Caco-2 (cell line): ENCODE data around the gene TMCC1. TPM values are rescaled to one million over a fixed set of nuclear protein-coding genes. Genes with fewer than 3 reads are reported as not detected.

ENCODE experiments used
- BruUV-seq: library from RNA; stranded (reverse); fragments of 400-500 nt; replicated peaks from 2 replicates; lab custom pipeline; 2021; lab: Mats Ljungman, UMichigan
- CTCF ChIA-PET: fragments of 300-600 bp; sonication (Branson Sonifier 250); formaldehyde crosslinking; loops from one replicate; lab custom pipeline; 2022; ENCODE audit warnings: antibody characterized with exemption; lab: Charles Lee
- POLR2A ChIA-PET: fragments of 300-600 bp; sonication (Branson Sonifier 250); formaldehyde crosslinking; loops from one replicate; lab custom pipeline; 2022; ENCODE audit warnings: antibody characterized with exemption; lab: Charles Lee
- DNase-seq, 2 experiments: peaks; one replicate each; pipeline versions ENCODE4 v3.0.0 to v3.0.0-alpha.2; 2020 to 2022
- H3K27me3 ChIP-seq: replicated peaks from 2 replicates; pipeline ENCODE4 v1.6.0; 2011; ENCODE audit warnings: low read length; ENCODE audit not compliant: control insufficient read depth, insufficient read depth
- H3K36me3 ChIP-seq: 2 replicates; pipeline ENCODE4 v1.5.1; 2011; ENCODE audit warnings: low read length; ENCODE audit not compliant: control insufficient read depth, insufficient read depth
- H3K4me1 ChIP-seq: fragments of 250-450 bp; sonication (Bioruptor Pico); 2 replicates; pipeline ENCODE4 v1.5.1; 2020; ENCODE audit warnings: mild to moderate bottlenecking
- H3K4me3 ChIP-seq: 2 replicates; pipeline ENCODE4 v1.5.1; 2011; ENCODE audit warnings: low read depth, mild to moderate bottlenecking, control low read depth, low read length
- H3K9me3 ChIP-seq: fragments of 250-450 bp; sonication (Bioruptor Pico); 2 replicates; pipeline ENCODE4 v1.5.1; 2020; ENCODE audit warnings: mild to moderate bottlenecking, moderate library complexity
- H3K27ac Mint-ChIP-seq: one replicate; pipeline ENCODE4 v1.8.0; 2022; ENCODE audit warnings: mixed read lengths; ENCODE audit not compliant: unreplicated experiment
- H3K27me3 Mint-ChIP-seq: one replicate; pipeline ENCODE4 v1.8.0; 2022; ENCODE audit warnings: mixed read lengths; ENCODE audit not compliant: insufficient read depth, unreplicated experiment
- H3K36me3 Mint-ChIP-seq: one replicate; pipeline ENCODE4 v1.8.0; 2022; ENCODE audit warnings: mild to moderate bottlenecking, mixed read lengths; ENCODE audit not compliant: insufficient read depth, unreplicated experiment
- H3K4me1 Mint-ChIP-seq: one replicate; pipeline ENCODE4 v1.8.0; 2022; ENCODE audit warnings: low read depth, mixed read lengths; ENCODE audit not compliant: unreplicated experiment
- H3K4me3 Mint-ChIP-seq: one replicate; pipeline ENCODE4 v1.8.0; 2022; ENCODE audit warnings: mild to moderate bottlenecking, moderate library complexity, mixed read lengths; ENCODE audit not compliant: unreplicated experiment
- H3K9me3 Mint-ChIP-seq: one replicate; pipeline ENCODE4 v1.8.0; 2022; ENCODE audit warnings: mixed read lengths; ENCODE audit not compliant: unreplicated experiment
- intact Hi-C: fragments of 100-400 bp; cut with micrococcal nuclease; formaldehyde crosslinking; loops from one replicate; pipeline ENCODE4 v1.10.0; 2022; ENCODE audit not compliant: unreplicated experiment
- total RNA-seq: library from RNA; stranded (reverse); gene quantifications from 2 replicates; pipeline ENCODE4 v1.2.3, GENCODE V29; 2022
- TF ChIP-seq, protein P1 (sequence below), 2 experiments: fragments of 200-600 bp in 1 of 2; IDR thresholded peaks; 1 replicate in 1 of 2; 2 replicates in 1 of 2; pipeline versions ENCODE4 v1.5.1 to v1.8.0; 2011 to 2022; ENCODE audit warnings: antibody characterized with exemption in 1 of 2, control low read depth in 1 of 2, inconsistent platforms in 1 of 2, low read depth in 1 of 2, low read length in 1 of 2, mild to moderate bottlenecking in 1 of 2, moderate library complexity in 1 of 2; ENCODE audit not compliant: insufficient read depth in 1 of 2, severe bottlenecking in 1 of 2, unreplicated experiment in 1 of 2

Gene TMCC1
- total RNA-seq, 1 experiment from 2014 or later: 27.8 TPM

DNA sequence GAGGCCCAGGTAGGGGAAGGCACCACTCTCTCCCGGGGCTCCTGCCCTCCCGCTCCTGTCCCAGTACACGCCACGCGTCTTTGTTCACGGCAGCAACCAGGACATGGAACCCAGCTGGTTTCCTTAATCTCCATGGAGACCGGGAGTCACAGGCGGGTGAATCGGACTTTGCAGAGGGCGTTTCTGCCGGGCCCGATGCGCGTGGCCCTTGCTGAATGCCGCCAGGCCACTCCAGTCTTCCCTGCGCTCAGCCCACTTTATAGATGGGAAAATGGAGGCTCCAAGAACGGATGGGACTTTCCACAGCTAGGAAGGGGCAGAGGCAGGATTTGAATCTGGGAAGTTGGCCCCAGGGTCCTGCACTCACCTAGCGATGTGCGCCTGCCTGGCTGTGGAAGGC, 294.4 kb downstream of the TMCC1 start:
- CTCF ChIA-PET: no interaction called here
- no peaks in the 10 kb centered on the region for H3K36me3 Mint-ChIP-seq
- Histone ChIP-seq H3K9me3 (no peaks in the 10 kb centered on the region), H3K4me1 (peaks cover 9% of the 10 kb centered on the region), H3K36me3 (no peaks in the 10 kb centered on the region; the same call in 1 of the 2 replicates), H3K27me3 (no peaks in the 10 kb centered on the region), H3K4me3 (no peak overlapping the region)
- intact Hi-C loops: no loop called here
- no TSS peak for BruUV-seq
- peaks cover 10% of the 10 kb centered on the region for H3K4me1 Mint-ChIP-seq
- no peak overlapping the region for H3K4me3 Mint-ChIP-seq
- H3K9me3 Mint-ChIP-seq: no peaks in the 10 kb centered on the region
- no peaks in the 10 kb centered on the region for H3K27me3 Mint-ChIP-seq
- TF ChIP-seq, protein P1, sequence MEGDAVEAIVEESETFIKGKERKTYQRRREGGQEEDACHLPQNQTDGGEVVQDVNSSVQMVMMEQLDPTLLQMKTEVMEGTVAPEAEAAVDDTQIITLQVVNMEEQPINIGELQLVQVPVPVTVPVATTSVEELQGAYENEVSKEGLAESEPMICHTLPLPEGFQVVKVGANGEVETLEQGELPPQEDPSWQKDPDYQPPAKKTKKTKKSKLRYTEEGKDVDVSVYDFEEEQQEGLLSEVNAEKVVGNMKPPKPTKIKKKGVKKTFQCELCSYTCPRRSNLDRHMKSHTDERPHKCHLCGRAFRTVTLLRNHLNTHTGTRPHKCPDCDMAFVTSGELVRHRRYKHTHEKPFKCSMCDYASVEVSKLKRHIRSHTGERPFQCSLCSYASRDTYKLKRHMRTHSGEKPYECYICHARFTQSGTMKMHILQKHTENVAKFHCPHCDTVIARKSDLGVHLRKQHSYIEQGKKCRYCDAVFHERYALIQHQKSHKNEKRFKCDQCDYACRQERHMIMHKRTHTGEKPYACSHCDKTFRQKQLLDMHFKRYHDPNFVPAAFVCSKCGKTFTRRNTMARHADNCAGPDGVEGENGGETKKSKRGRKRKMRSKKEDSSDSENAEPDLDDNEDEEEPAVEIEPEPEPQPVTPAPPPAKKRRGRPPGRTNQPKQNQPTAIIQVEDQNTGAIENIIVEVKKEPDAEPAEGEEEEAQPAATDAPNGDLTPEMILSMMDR (IDR thresholded peaks at IDR 0.05; ENCODE audit: insufficient read depth in 1 of 2, low read depth in 1 of 2, low read length in 1 of 2, severe bottlenecking in 1 of 2, unreplicated experiment in 1 of 2): no peak
- no peak overlapping the region for H3K27ac Mint-ChIP-seq
- no peak for DNase-seq
- POLR2A ChIA-PET: no interaction called here

DNA sequence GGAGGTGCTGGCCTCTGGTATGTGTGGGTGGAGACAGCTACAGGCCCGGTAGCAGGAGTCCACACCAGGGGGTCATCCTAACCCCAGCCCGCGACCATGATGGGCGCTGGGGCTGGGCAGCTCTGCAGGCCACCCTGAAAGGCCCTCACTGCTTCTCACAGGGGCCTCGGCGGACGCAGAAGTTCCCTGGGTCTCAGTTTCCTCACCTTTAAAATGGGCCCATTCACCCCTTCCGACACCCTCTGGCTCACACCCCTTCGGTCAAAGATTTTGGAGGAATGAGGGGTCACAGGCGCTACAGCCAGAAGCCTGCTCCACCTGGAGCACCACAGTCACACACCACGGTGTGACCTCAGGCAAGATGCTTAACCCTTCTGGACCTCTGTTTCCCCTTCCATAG, 295.0 kb downstream of the TMCC1 start:
- CTCF ChIA-PET: no interaction called here
- no peaks in the 10 kb centered on the region for H3K36me3 Mint-ChIP-seq
- no peaks in the 10 kb centered on the region for H3K9me3 Mint-ChIP-seq
- H3K4me3 ChIP-seq: no peak overlapping the region
- no peaks in the 10 kb centered on the region for H3K9me3 ChIP-seq
- no peaks in the 10 kb centered on the region for H3K27me3 Mint-ChIP-seq
- intact Hi-C loops: no loop called here
- POLR2A ChIA-PET: no interaction called here
- no peaks in the 10 kb centered on the region; the same call in 1 of the 2 replicates for H3K36me3 ChIP-seq
- no peak overlapping the region for H3K27ac Mint-ChIP-seq
- peaks cover 5% of the 10 kb centered on the region for H3K4me1 Mint-ChIP-seq
- no peak for DNase-seq
- no peaks in the 10 kb centered on the region for H3K27me3 ChIP-seq
- H3K4me1 ChIP-seq: peaks cover 7% of the 10 kb centered on the region; the same call in 1 of the 2 replicates
- H3K4me3 Mint-ChIP-seq: no peak overlapping the region
- TF ChIP-seq, protein P1 (IDR thresholded peaks at IDR 0.05; ENCODE audit: insufficient read depth in 1 of 2, low read depth in 1 of 2, low read length in 1 of 2, severe bottlenecking in 1 of 2, unreplicated experiment in 1 of 2): no peak
- BruUV-seq: no TSS peak

DNA sequence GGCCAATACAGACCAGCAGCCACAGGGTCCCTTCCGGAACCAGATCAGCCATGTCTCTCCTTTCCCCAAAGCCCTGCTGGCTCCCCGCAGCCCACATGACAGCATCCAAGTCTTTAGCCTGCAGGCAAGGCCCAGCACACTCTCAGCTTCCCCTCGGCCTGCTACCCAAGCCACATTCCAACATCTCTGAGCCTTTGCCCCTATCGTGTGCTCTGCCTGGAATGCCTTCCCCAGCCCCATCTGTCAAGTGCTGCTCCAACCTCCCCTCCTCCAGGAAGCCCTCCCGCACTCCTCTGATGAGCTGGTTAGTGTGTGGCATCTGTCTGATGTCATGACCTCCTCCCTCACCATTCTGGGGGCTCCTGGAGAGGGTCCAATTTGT, 295.5 kb downstream of the TMCC1 start:
- Histone ChIP-seq H3K4me3 (no peak overlapping the region), H3K9me3 (no peaks in the 10 kb centered on the region), H3K27me3 (no peaks in the 10 kb centered on the region), H3K4me1 (peaks cover 7% of the 10 kb centered on the region; the same call in 1 of the 2 replicates), H3K36me3 (no peaks in the 10 kb centered on the region; the same call in 1 of the 2 replicates)
- POLR2A ChIA-PET: no interaction called here
- no peak overlapping the region for H3K27ac Mint-ChIP-seq
- intact Hi-C loops: no loop called here
- H3K4me1 Mint-ChIP-seq: peaks cover 5% of the 10 kb centered on the region
- CTCF ChIA-PET: interaction anchor here (2.2 kb wide), 1 partner anchor 108 kb away, joined by 8 read pairs; no protein-coding TSS in a partner anchor
- no peak for DNase-seq
- no peaks in the 10 kb centered on the region for H3K9me3 Mint-ChIP-seq
- H3K4me3 Mint-ChIP-seq: no peak overlapping the region
- no peaks in the 10 kb centered on the region for H3K36me3 Mint-ChIP-seq
- BruUV-seq: no TSS peak
- no peaks in the 10 kb centered on the region for H3K27me3 Mint-ChIP-seq
- TF ChIP-seq, protein P1 (IDR thresholded peaks at IDR 0.05; ENCODE audit: insufficient read depth in 1 of 2, low read depth in 1 of 2, low read length in 1 of 2, severe bottlenecking in 1 of 2, unreplicated experiment in 1 of 2): no peak

Other genes starting within 250 kb of the TMCC1 start
- not detected in 2 replicates for gene TRH, start 81.0 kb upstream of the TMCC1 start, total RNA-seq
- gene ALG1L2, start 188.1 kb upstream of the TMCC1 start, total RNA-seq: 1.0 and 1.6 TPM in 2 replicates